IMR-90 (cell line): ENCODE results near the gene ERGIC1. TPM values are rescaled to one million over a fixed set of nuclear protein-coding genes. Genes with fewer than 3 reads are reported as not detected.
A peak's percentile ranks its signal among the peaks of the same experiment; 100 is the strongest.

ENCODE experiments used
- ATAC-seq: fragments of 200-7000 bp; cut with Tn5 transposase; 2 replicates; pipeline ENCODE4 v1.9.1; 2020; ENCODE audit warnings: low read depth, mild to moderate bottlenecking, moderate library complexity
- BruUV-seq: library from RNA; stranded (reverse); fragments of 400-500 nt; replicated peaks from 2 replicates; lab custom pipeline; 2021; lab: Mats Ljungman, UMichigan
- CTCF ChIA-PET: fragments of 300-600 bp; formaldehyde crosslinking; extraction: SDS; loops from one replicate; lab custom pipeline; 2021; ENCODE audit warnings: antibody characterized with exemption; lab: Yijun Ruan, JAX
- POLR2A ChIA-PET: fragments of 300-600 bp; sonication (Branson Sonifier 250); formaldehyde crosslinking; loops from one replicate; lab custom pipeline; 2022; ENCODE audit warnings: antibody characterized with exemption; ENCODE audit not compliant: unreplicated experiment; lab: Charles Lee
- DNase-seq: peaks from one replicate; pipeline ENCODE4 v3.0.0; 2013
- H2AFZ ChIP-seq: replicated peaks from 2 replicates; pipeline ENCODE3; 2013; ENCODE audit warnings: low read length, mild to moderate bottlenecking; ENCODE audit not compliant: poor library complexity
- H2AK5ac ChIP-seq: 2 replicates; pipeline ENCODE4 v1.6.1; 2013; ENCODE audit warnings: low read depth, low read length, inconsistent platforms
- H2AK9ac ChIP-seq: replicated peaks from 2 replicates; pipeline ENCODE3; 2013; ENCODE audit warnings: mild to moderate bottlenecking, low read depth, low read length, moderate library complexity; ENCODE audit not compliant: poor library complexity
- H2BK120ac ChIP-seq: 2 replicates; pipeline ENCODE4 v1.6.1; 2013; ENCODE audit warnings: low read depth, low read length, inconsistent platforms
- H2BK15ac ChIP-seq: 3 replicates; pipeline ENCODE4 v1.6.1; 2013; ENCODE audit warnings: low read depth, low read length, inconsistent platforms
- H2BK20ac ChIP-seq: 2 replicates; pipeline ENCODE4 v1.6.1; 2013; ENCODE audit warnings: low read depth, mild to moderate bottlenecking, inconsistent platforms, low read length, moderate library complexity
- H2BK5ac ChIP-seq: 2 replicates; pipeline ENCODE4 v1.6.1; 2013; ENCODE audit warnings: mild to moderate bottlenecking, low read depth, low read length, inconsistent platforms; ENCODE audit not compliant: poor library complexity, severe bottlenecking
- H3K14ac ChIP-seq: replicated peaks from 2 replicates; pipeline ENCODE4 v1.6.1; 2013; ENCODE audit warnings: low read depth, low read length, inconsistent platforms
- H3K18ac ChIP-seq: 2 replicates; pipeline ENCODE4 v1.6.1; 2013; ENCODE audit warnings: low read depth, low read length, control low read depth
- H3K23ac ChIP-seq: 2 replicates; pipeline ENCODE4 v1.6.1; 2013; ENCODE audit warnings: low read depth, low read length, inconsistent platforms
- H3K27ac ChIP-seq: 2 replicates; pipeline ENCODE4 v1.5.1; 2013; ENCODE audit warnings: mild to moderate bottlenecking, control low read depth, low read length; ENCODE audit not compliant: insufficient read depth
- H3K27me3 ChIP-seq: 2 replicates; pipeline ENCODE4 v1.6.1; 2013; ENCODE audit warnings: low read length; ENCODE audit not compliant: control insufficient read depth, insufficient read depth
- H3K36me3 ChIP-seq: 2 replicates; pipeline ENCODE4 v1.6.1; 2013; ENCODE audit warnings: low read length, mixed read lengths; ENCODE audit not compliant: control insufficient read depth, insufficient read depth
- H3K4ac ChIP-seq: 2 replicates; pipeline ENCODE4 v1.6.1; 2013; ENCODE audit warnings: low read depth, low read length, inconsistent platforms
- H3K4me1 ChIP-seq: 2 replicates; pipeline ENCODE4 v1.6.1; 2013; ENCODE audit warnings: low read length, mixed read lengths; ENCODE audit not compliant: control insufficient read depth, insufficient read depth
- H3K4me2 ChIP-seq: 2 replicates; pipeline ENCODE4 v1.6.1; 2013; ENCODE audit warnings: low read depth, mild to moderate bottlenecking, control low read depth, low read length, moderate library complexity
- H3K4me3 ChIP-seq: 2 replicates; pipeline ENCODE4 v1.5.1; 2013; ENCODE audit warnings: low read depth, mild to moderate bottlenecking, control low read depth, low read length, moderate library complexity; ENCODE audit not compliant: insufficient read depth
- H3K56ac ChIP-seq: 2 replicates; pipeline ENCODE4 v1.6.1; 2013; ENCODE audit warnings: low read length, inconsistent platforms; ENCODE audit not compliant: insufficient read depth; ENCODE audit errors: extremely low read depth
- H3K79me1 ChIP-seq, 2 experiments: 2 replicates each; pipeline ENCODE4 v1.6.1; 2013; ENCODE audit warnings: low read length in 2 of 2, inconsistent platforms in 1 of 2, low read depth in 1 of 2
- H3K9ac ChIP-seq: 2 replicates; pipeline ENCODE4 v1.6.1; 2013; ENCODE audit warnings: low read depth, low read length, control low read depth
- H3K9me1 ChIP-seq: 2 replicates; pipeline ENCODE4 v1.6.1; 2013; ENCODE audit warnings: low read length, inconsistent platforms; ENCODE audit not compliant: insufficient read depth
- H3K9me3 ChIP-seq: 2 replicates; pipeline ENCODE4 v1.6.1; 2013; ENCODE audit warnings: low read length; ENCODE audit not compliant: control insufficient read depth, insufficient read depth
- H4K20me1 ChIP-seq: 2 replicates; pipeline ENCODE4 v1.6.1; 2013; ENCODE audit warnings: low read length, inconsistent platforms; ENCODE audit not compliant: insufficient read depth
- H4K5ac ChIP-seq: 2 replicates; pipeline ENCODE4 v1.6.1; 2013; ENCODE audit warnings: mild to moderate bottlenecking, low read depth, low read length, control low read depth
- H4K8ac ChIP-seq, 2 experiments: 2 replicates each; pipeline ENCODE4 v1.6.1; 2013; ENCODE audit warnings: low read depth in 2 of 2, low read length in 2 of 2, control low read depth in 1 of 2, inconsistent platforms in 1 of 2
- H4K91ac ChIP-seq: 2 replicates; pipeline ENCODE4 v1.6.1; 2013; ENCODE audit warnings: low read depth, low read length, inconsistent platforms; ENCODE audit not compliant: insufficient read depth
- MAZ ChIP-seq: IDR thresholded peaks from 2 replicates; pipeline ENCODE4 v1.6.1; 2012; ENCODE audit warnings: low read depth, mild to moderate bottlenecking, low read length, improper control_type of control experiment, moderate library complexity, borderline replicate concordance
- RFX5 ChIP-seq: IDR thresholded peaks from 2 replicates; pipeline ENCODE4 v1.8.0; 2012; ENCODE audit warnings: low read depth, mild to moderate bottlenecking, low read length, moderate library complexity
- WGBS, 2 experiments: methylation state at CpG; one replicate each; pipeline versions ENCODE4 v1.1.5 to v1.1.7; 2013; ENCODE audit warnings: missing lambda C conversion rate in 2 of 2; ENCODE audit not compliant: insufficient read length in 1 of 2; ENCODE audit errors: extremely low coverage in 2 of 2; 5-methylcytosine and 5-hydroxymethylcytosine counted together
- dilution Hi-C: fragments of 300-500 bp; cut with HindIII; formaldehyde crosslinking; loops from one replicate; pipeline ENCODE4 v1.14.3; 2018; ENCODE audit warnings: low sequenced_read_pairs; ENCODE audit not compliant: unreplicated experiment
- in situ Hi-C: fragments of 300-500 bp; cut with MboI; formaldehyde crosslinking; loops from 3 replicates; pipeline ENCODE4 v1.14.3; 2019; ENCODE audit warnings: low sequenced_read_pairs, inconsistent platforms, mixed read lengths
- intact Hi-C: fragments of 100-400 bp; cut with micrococcal nuclease; formaldehyde crosslinking; loops from 2 replicates; pipeline ENCODE4 v1.10.0; 2022
- polyA plus RNA-seq, 3 experiments: library from polyadenylated mRNA; depleted of rRNA; stranded (reverse); fragments of >200 nt; gene quantifications; 2 replicates each; pipeline ENCODE4 v1.2.3, GENCODE V29; 2012; ENCODE audit warnings: low replicate concordance in 1 of 3
- total RNA-seq: library from RNA; depleted of rRNA; stranded (reverse); fragments of >200 nt; gene quantifications from 2 replicates; pipeline ENCODE4 v1.2.3, GENCODE V29; 2012

The ERGIC1 gene
- total and polyA plus RNA-seq, 2 of the 4 experiments (the other 2 are of a cell fraction) = 134 to 192 TPM

DNA sequence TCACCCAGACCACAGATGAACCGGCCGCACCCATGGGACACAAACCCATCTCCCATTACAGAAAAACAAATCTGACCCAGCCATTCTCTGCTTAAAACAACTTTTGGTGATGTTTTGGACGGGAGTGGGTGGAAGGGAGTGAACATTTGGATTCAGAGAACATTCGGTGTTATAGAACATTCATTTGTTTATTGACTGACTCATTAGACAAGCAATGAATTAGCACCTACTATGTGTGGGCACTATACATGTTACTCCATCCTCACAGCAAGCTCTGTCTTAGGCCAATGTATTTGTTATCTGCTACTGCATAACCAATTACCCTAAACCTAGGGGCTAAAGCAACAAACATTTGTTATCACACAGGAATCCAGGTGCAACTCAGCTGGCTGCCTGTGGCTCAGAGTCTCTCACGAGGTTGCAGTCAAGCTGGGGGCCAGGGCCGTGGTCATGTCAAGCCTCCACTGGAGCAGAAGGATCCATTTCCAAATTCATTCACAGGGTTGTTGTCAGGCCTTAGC, 5.1 kb upstream of the ERGIC1 start:
- Histone ChIP-seq H2BK5ac (peak overlapping the region; percentile 40), H4K91ac (0 out of 2 replicates have a peak overlapping the region, but pooled peaks have one; percentile 0), H2AK9ac (no peak overlapping the region), H3K27me3 (no peaks in the 10 kb centered on the region), H2BK20ac (peak overlapping the region; percentile 21; the same call in 1 of the 2 replicates), H4K8ac (peak overlapping the region in 1 of 2 experiments; percentile 42; a peak in 2 of 4 replicates), H3K23ac (peak overlapping the region; percentile 5; the same call in 1 of the 2 replicates), H3K9me3 (peaks cover 11% of the 10 kb centered on the region), H2BK120ac (peak overlapping the region; percentile 52), H3K79me1 (peaks cover 0 to 33% of the 10 kb centered on the region in 2 experiments; a peak in 2 of 4 replicates), H4K5ac (no peak overlapping the region; the same call in 1 of the 2 replicates), H3K4me2 (no peak overlapping the region), H2AK5ac (peak overlapping the region; percentile 73), H2AFZ (peak overlapping the region; percentile 34), H3K56ac (no peak overlapping the region), H4K20me1 (no peaks in the 10 kb centered on the region), H3K18ac (no peak overlapping the region), H3K4me1 (peaks cover 14% of the 10 kb centered on the region), H3K4me3 (no peak overlapping the region), H3K27ac (no peak overlapping the region; the same call in 1 of the 2 replicates), H3K9me1 (peaks cover 20% of the 10 kb centered on the region), H3K36me3 (no peaks in the 10 kb centered on the region), H3K14ac (peak overlapping the region; percentile 3; the same call in 1 of the 2 replicates), H2BK15ac (no peak overlapping the region), H3K9ac (no peak overlapping the region), H3K4ac (peak overlapping the region; percentile 77)
- TF ChIP-seq MAZ (0 out of 2 replicates have a peak, but pooled peaks have one; percentile 14), RFX5 (no peak)
- DNase-seq = peak; percentile 54
- in situ Hi-C loops = no loop called here
- intact Hi-C loops = no loop called here
- dilution Hi-C loops = no loop called here
- ChIA-PET CTCF (interaction anchor here (1.4 kb wide), 1 partner anchor 57 kb away, joined by 3 read pairs; no protein-coding TSS in a partner anchor), POLR2A (no interaction called here)
- WGBS, 2 experiments = 40% methylated on average over 1 of the region's 6 CpGs; no CpG with 5 or more reads in 1 of the 2 experiments
- ATAC-seq = no peak
- no TSS peak for BruUV-seq
